Neural cell (in vitro differentiated cells): ENCODE measurements around the gene ADCY4.

Source experiments
- EP300 ChIP-seq: fragments of 450-650 bp; conservative IDR thresholded peaks from 2 replicates; pipeline ENCODE4 v1.6.1; 2014; ENCODE audit warnings: antibody characterized with exemption, mild to moderate bottlenecking, moderate library complexity; ENCODE audit not compliant: poor library complexity, severe bottlenecking
- MXI1 ChIP-seq: fragments of 450-650 bp; conservative IDR thresholded peaks from 2 replicates; pipeline ENCODE4 v1.6.1; 2014; ENCODE audit warnings: antibody characterized with exemption, mild to moderate bottlenecking; ENCODE audit not compliant: poor library complexity, severe bottlenecking
- POLR2AphosphoS5 ChIP-seq: IDR thresholded peaks from 2 replicates; pipeline ENCODE4 v1.6.1; 2012
- REST ChIP-seq: IDR thresholded peaks from 2 replicates; pipeline ENCODE4 v1.6.1; 2012; ENCODE audit warnings: borderline replicate concordance
- SMC3 ChIP-seq: fragments of 450-650 bp; conservative IDR thresholded peaks from 2 replicates; pipeline ENCODE4 v1.6.1; 2014; ENCODE audit warnings: antibody characterized with exemption, mild to moderate bottlenecking, moderate library complexity; ENCODE audit not compliant: poor library complexity
- TAF1 ChIP-seq: IDR thresholded peaks from 2 replicates; pipeline ENCODE4 v1.6.1; 2012; ENCODE audit warnings: low read depth
- TF ChIP-seq, protein P1 (sequence below): fragments of 450-650 bp; IDR thresholded peaks from 2 replicates; pipeline ENCODE4 v1.5.1; 2014; ENCODE audit warnings: antibody characterized with exemption, mild to moderate bottlenecking, moderate library complexity; ENCODE audit not compliant: poor library complexity, severe bottlenecking

- TF ChIP-seq, protein P1, sequence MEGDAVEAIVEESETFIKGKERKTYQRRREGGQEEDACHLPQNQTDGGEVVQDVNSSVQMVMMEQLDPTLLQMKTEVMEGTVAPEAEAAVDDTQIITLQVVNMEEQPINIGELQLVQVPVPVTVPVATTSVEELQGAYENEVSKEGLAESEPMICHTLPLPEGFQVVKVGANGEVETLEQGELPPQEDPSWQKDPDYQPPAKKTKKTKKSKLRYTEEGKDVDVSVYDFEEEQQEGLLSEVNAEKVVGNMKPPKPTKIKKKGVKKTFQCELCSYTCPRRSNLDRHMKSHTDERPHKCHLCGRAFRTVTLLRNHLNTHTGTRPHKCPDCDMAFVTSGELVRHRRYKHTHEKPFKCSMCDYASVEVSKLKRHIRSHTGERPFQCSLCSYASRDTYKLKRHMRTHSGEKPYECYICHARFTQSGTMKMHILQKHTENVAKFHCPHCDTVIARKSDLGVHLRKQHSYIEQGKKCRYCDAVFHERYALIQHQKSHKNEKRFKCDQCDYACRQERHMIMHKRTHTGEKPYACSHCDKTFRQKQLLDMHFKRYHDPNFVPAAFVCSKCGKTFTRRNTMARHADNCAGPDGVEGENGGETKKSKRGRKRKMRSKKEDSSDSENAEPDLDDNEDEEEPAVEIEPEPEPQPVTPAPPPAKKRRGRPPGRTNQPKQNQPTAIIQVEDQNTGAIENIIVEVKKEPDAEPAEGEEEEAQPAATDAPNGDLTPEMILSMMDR, result no peak
- no peak for TF ChIP-seq POLR2AphosphoS5
- no peak for TF ChIP-seq EP300
- TF ChIP-seq REST, result no peak
- TF ChIP-seq MXI1, result no peak
- no peak for TF ChIP-seq SMC3
- no peak for TF ChIP-seq TAF1
Observed at GRCh38 chr14:24334431-24335291, at the start of gene ADCY4.
